H9 (cell line): ENCODE results near the gene LPAR3. TPM values are rescaled to one million over a fixed set of nuclear protein-coding genes. Genes with fewer than 3 reads are reported as not detected.

Source experiments
- DNase-seq: peaks from one replicate; pipeline ENCODE4 v3.0.0-alpha.2; 2017
- H2AFZ ChIP-seq: one replicate; pipeline ENCODE4 v1.6.1; 2013; ENCODE audit warnings: mild to moderate bottlenecking, low read length, control low read depth, moderate library complexity
- H2AK5ac ChIP-seq: 2 replicates; pipeline ENCODE4 v1.6.1; 2013; ENCODE audit warnings: low read length, control low read depth, mixed read lengths; ENCODE audit not compliant: insufficient read length
- H2BK120ac ChIP-seq: one replicate; pipeline ENCODE4 v1.6.1; 2013; ENCODE audit warnings: low read depth, mild to moderate bottlenecking, low read length, control low read depth, inconsistent platforms; ENCODE audit not compliant: poor library complexity, severe bottlenecking
- H2BK12ac ChIP-seq: 2 replicates; pipeline ENCODE4 v1.6.1; 2013; ENCODE audit warnings: low read length, control low read depth, mixed read lengths, low read depth; ENCODE audit not compliant: insufficient read length
- H2BK15ac ChIP-seq: 2 replicates; pipeline ENCODE4 v1.6.1; 2013; ENCODE audit warnings: low read depth, low read length, control low read depth
- H2BK20ac ChIP-seq: one replicate; pipeline ENCODE4 v1.6.1; 2013; ENCODE audit warnings: low read depth, mild to moderate bottlenecking, low read length, control low read depth, inconsistent platforms; ENCODE audit not compliant: poor library complexity, severe bottlenecking
- H2BK5ac ChIP-seq: 2 replicates; pipeline ENCODE4 v1.6.1; 2013; ENCODE audit warnings: low read length, control low read depth, mixed read lengths; ENCODE audit not compliant: insufficient read length
- H3K14ac ChIP-seq: 2 replicates; pipeline ENCODE4 v1.6.1; 2013; ENCODE audit warnings: low read length, control low read depth; ENCODE audit not compliant: insufficient read depth
- H3K18ac ChIP-seq: 2 replicates; pipeline ENCODE4 v1.6.1; 2013; ENCODE audit warnings: low read depth, mild to moderate bottlenecking, mixed read lengths, low read length, control low read depth; ENCODE audit not compliant: insufficient read length
- H3K23ac ChIP-seq: 2 replicates; pipeline ENCODE4 v1.6.1; 2013; ENCODE audit warnings: low read length, control low read depth, mixed read lengths, low read depth; ENCODE audit not compliant: insufficient read length
- H3K23me2 ChIP-seq: 2 replicates; pipeline ENCODE4 v1.6.1; 2013; ENCODE audit warnings: low read depth, mild to moderate bottlenecking, mixed read lengths, low read length, control low read depth; ENCODE audit not compliant: insufficient read length, poor library complexity, severe bottlenecking
- H3K27ac ChIP-seq: 2 replicates; pipeline ENCODE4 v1.5.1; 2013; ENCODE audit warnings: low read length, control low read depth, mixed read lengths, low read depth; ENCODE audit not compliant: insufficient read length
- H3K27me3 ChIP-seq: 2 replicates; pipeline ENCODE4 v1.6.1; 2013; ENCODE audit warnings: low read length, control low read depth, inconsistent platforms; ENCODE audit not compliant: insufficient read depth
- H3K4ac ChIP-seq: 2 replicates; pipeline ENCODE4 v1.6.1; 2013; ENCODE audit warnings: low read depth, mild to moderate bottlenecking, control low read depth, inconsistent platforms, low read length, moderate library complexity
- H3K4me1 ChIP-seq: 2 replicates; pipeline ENCODE4 v1.6.1; 2013; ENCODE audit warnings: low read length, control low read depth, inconsistent platforms; ENCODE audit not compliant: insufficient read depth
- H3K4me2 ChIP-seq: 2 replicates; pipeline ENCODE4 v1.6.1; 2013; ENCODE audit warnings: low read length, control low read depth, mixed read lengths; ENCODE audit not compliant: insufficient read length, insufficient read depth
- H3K56ac ChIP-seq: 2 replicates; pipeline ENCODE4 v1.6.1; 2013; ENCODE audit warnings: low read depth, mild to moderate bottlenecking, mixed read lengths, low read length, control low read depth; ENCODE audit not compliant: insufficient read length
- H3K79me1 ChIP-seq: 2 replicates; pipeline ENCODE4 v1.6.1; 2013; ENCODE audit warnings: low read depth, mild to moderate bottlenecking, moderate library complexity, low read length, control low read depth, inconsistent platforms; ENCODE audit not compliant: insufficient read depth, poor library complexity, severe bottlenecking
- H3K79me2 ChIP-seq: 2 replicates; pipeline ENCODE4 v1.6.1; 2013; ENCODE audit warnings: low read length, control low read depth, inconsistent platforms; ENCODE audit not compliant: insufficient read depth
- H3K9ac ChIP-seq: 2 replicates; pipeline ENCODE4 v1.6.1; 2013; ENCODE audit warnings: low read length, control low read depth, mixed read lengths; ENCODE audit not compliant: insufficient read length; ENCODE audit errors: extremely low read depth
- H3K9me3 ChIP-seq: one replicate; pipeline ENCODE4 v1.6.1; 2013; ENCODE audit warnings: low read depth, low read length, inconsistent platforms; ENCODE audit not compliant: control insufficient read depth
- H3T11ph ChIP-seq: one replicate; pipeline ENCODE4 v1.6.1; 2013; ENCODE audit warnings: mild to moderate bottlenecking, low read length, control low read depth, inconsistent platforms
- H4K20me1 ChIP-seq: one replicate; pipeline ENCODE4 v1.6.1; 2013; ENCODE audit not compliant: control insufficient read depth, insufficient read length, insufficient read depth
- H4K5ac ChIP-seq: 2 replicates; pipeline ENCODE4 v1.6.1; 2013; ENCODE audit warnings: low read depth, mild to moderate bottlenecking, mixed read lengths, low read length, control low read depth; ENCODE audit not compliant: insufficient read length
- H4K8ac ChIP-seq: replicated peaks from 2 replicates; pipeline ENCODE4 v1.6.1; 2013; ENCODE audit warnings: low read length, control low read depth, mixed read lengths, low read depth; ENCODE audit not compliant: insufficient read length
- H4K91ac ChIP-seq: 2 replicates; pipeline ENCODE4 v1.6.1; 2013; ENCODE audit warnings: low read depth, mild to moderate bottlenecking, moderate library complexity, mixed read lengths, low read length, control low read depth; ENCODE audit not compliant: insufficient read length
- H3K27ac Mint-ChIP-seq, 3 experiments: 2 replicates in 2 of 3; 3 replicates in 1 of 3; pipeline ENCODE4 v1.8.0; 2020 to 2021; ENCODE audit warnings: mixed read lengths in 3 of 3, mild to moderate bottlenecking in 1 of 3, moderate library complexity in 1 of 3
- H3K27me3 Mint-ChIP-seq: 2 replicates; pipeline ENCODE4 v1.8.0; 2021; ENCODE audit warnings: low read depth, mild to moderate bottlenecking, moderate library complexity, mixed read lengths
- H3K36me3 Mint-ChIP-seq, 3 experiments: 2 replicates in 2 of 3; 3 replicates in 1 of 3; pipeline ENCODE4 v1.8.0; 2020 to 2021; ENCODE audit warnings: low read depth in 3 of 3, mixed read lengths in 3 of 3; ENCODE audit not compliant: insufficient read depth in 1 of 3
- H3K4me1 Mint-ChIP-seq, 2 experiments: 2 replicates each; pipeline ENCODE4 v1.8.0; 2020; ENCODE audit warnings: mixed read lengths in 2 of 2
- H3K4me3 Mint-ChIP-seq, 2 experiments: 2 replicates in 1 of 2; 3 replicates in 1 of 2; pipeline ENCODE4 v1.8.0; 2020 to 2021; ENCODE audit warnings: mild to moderate bottlenecking in 2 of 2, mixed read lengths in 2 of 2, moderate library complexity in 1 of 2
- H3K9me3 Mint-ChIP-seq, 2 experiments: 2 replicates in 1 of 2; 3 replicates in 1 of 2; pipeline ENCODE4 v1.8.0; 2020; ENCODE audit warnings: mild to moderate bottlenecking in 2 of 2, mixed read lengths in 2 of 2, moderate library complexity in 1 of 2
- CTCF ChIP-seq: fragments of 200-600 bp; sonication (generic); conservative IDR thresholded peaks from 3 replicates; pipeline ENCODE4 v1.8.0; 2021; ENCODE audit warnings: antibody characterized with exemption, mild to moderate bottlenecking
- WGBS: extraction: QIAGEN DNeasy Blood & Tissue Kit; methylation state at CpG from one replicate; pipeline ENCODE4 v1.1.7; 2013; ENCODE audit warnings: missing lambda C conversion rate, low lambda C conversion rate, mixed read lengths; ENCODE audit not compliant: insufficient read length; ENCODE audit errors: extremely low coverage; 5-methylcytosine and 5-hydroxymethylcytosine counted together
- total RNA-seq: library from RNA; stranded (reverse); gene quantifications from 2 replicates; pipeline ENCODE4 v1.2.1, GENCODE V29; 2021

Gene LPAR3
- total RNA-seq, 1 experiment from 2014 or later = 3.0 TPM

GRCh38 chr1:84872696-84873355 lies 20.2 kb downstream of the LPAR3 start:
- H3K4me2 ChIP-seq = no peak overlapping the region
- no peak overlapping the region for H2BK5ac ChIP-seq
- H3K14ac ChIP-seq = no peak overlapping the region
- no peak overlapping the region for H2BK120ac ChIP-seq
- no peak overlapping the region for H2BK15ac ChIP-seq
- H2BK12ac ChIP-seq = no peak overlapping the region
- TF ChIP-seq CTCF = no peak
- DNase-seq = no peak
- no peak overlapping the region for H3K27ac Mint-ChIP-seq
- no peaks in the 10 kb centered on the region for H3K9me3 ChIP-seq
- H3K9me3 Mint-ChIP-seq = no peaks in the 10 kb centered on the region
- H4K8ac ChIP-seq = no peak overlapping the region
- no peak overlapping the region for H2AK5ac ChIP-seq
- H4K91ac ChIP-seq = no peak overlapping the region
- no peaks in the 10 kb centered on the region for H4K20me1 ChIP-seq
- H3K27me3 ChIP-seq = no peaks in the 10 kb centered on the region
- peaks cover 6% of the 10 kb centered on the region for H3K27me3 Mint-ChIP-seq
- H2AFZ ChIP-seq = no peak overlapping the region
- no peaks in the 10 kb centered on the region for H3K79me2 ChIP-seq
- no peak overlapping the region for H3K56ac ChIP-seq
- no peak overlapping the region for H3K23ac ChIP-seq
- H3K36me3 Mint-ChIP-seq = peaks cover 0 to 1% (median 0%) of the 10 kb centered on the region in 3 experiments; a peak in 2 of 7 replicates
- H3K27ac ChIP-seq = no peak overlapping the region
- no peak overlapping the region for H3K4ac ChIP-seq
- H3K18ac ChIP-seq = no peak overlapping the region
- no peaks in the 10 kb centered on the region for H3K23me2 ChIP-seq
- H3K79me1 ChIP-seq = no peaks in the 10 kb centered on the region
- no peak overlapping the region for H3K9ac ChIP-seq
- H2BK20ac ChIP-seq = no peak overlapping the region
- H3K4me1 ChIP-seq = no peaks in the 10 kb centered on the region
- H3T11ph ChIP-seq = no peak overlapping the region
- H3K4me3 Mint-ChIP-seq = no peak overlapping the region
- no peaks in the 10 kb centered on the region for H3K4me1 Mint-ChIP-seq
- H4K5ac ChIP-seq = no peak overlapping the region
- WGBS = no CpG with 5 or more reads among the region's 9 CpGs
